Measurements from ENCODE around the gene MED16.

DNA sequence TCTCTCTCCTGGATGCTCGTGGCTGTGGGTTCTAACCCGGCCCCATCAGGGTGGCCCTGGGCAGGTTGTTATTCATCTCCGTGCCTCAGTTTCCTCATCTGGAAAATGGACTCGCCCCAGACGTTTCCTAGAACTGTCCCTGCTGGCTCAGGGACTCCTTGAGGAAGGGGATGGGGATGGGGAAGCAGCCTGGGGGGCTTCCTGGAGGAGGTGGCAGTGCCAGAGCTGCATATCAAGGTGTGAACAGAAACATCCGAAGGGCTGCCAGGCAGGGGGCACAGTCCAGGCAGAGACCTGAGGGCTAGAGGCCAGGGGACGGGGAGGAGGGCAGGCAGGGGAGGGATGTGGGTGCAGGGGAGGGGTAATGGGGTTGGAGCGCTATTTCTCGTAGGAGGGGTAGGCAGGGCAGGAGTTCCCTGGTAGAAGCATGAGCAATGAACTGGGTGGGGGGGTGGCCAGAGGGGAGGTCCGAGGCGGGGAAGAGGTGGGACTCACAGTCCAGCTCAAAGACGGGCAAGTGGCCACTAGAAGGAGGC, 44.5 kb downstream of the MED16 start:
- TF ChIP-seq, protein P1, sequence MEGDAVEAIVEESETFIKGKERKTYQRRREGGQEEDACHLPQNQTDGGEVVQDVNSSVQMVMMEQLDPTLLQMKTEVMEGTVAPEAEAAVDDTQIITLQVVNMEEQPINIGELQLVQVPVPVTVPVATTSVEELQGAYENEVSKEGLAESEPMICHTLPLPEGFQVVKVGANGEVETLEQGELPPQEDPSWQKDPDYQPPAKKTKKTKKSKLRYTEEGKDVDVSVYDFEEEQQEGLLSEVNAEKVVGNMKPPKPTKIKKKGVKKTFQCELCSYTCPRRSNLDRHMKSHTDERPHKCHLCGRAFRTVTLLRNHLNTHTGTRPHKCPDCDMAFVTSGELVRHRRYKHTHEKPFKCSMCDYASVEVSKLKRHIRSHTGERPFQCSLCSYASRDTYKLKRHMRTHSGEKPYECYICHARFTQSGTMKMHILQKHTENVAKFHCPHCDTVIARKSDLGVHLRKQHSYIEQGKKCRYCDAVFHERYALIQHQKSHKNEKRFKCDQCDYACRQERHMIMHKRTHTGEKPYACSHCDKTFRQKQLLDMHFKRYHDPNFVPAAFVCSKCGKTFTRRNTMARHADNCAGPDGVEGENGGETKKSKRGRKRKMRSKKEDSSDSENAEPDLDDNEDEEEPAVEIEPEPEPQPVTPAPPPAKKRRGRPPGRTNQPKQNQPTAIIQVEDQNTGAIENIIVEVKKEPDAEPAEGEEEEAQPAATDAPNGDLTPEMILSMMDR (IDR thresholded peaks at IDR 0.05; ENCODE audit: low read length): no peak
- TF ChIP-seq EZH2 (IDR thresholded peaks at IDR 0.05; ENCODE audit: borderline replicate concordance, low read length): no peak
